Sigmoid colon (tissue), 7 donors: ENCODE measurements around the gene H6PD. TPM values are rescaled to one million over a fixed set of nuclear protein-coding genes. Genes with fewer than 3 reads are reported as not detected.

Source experiments
- DNase-seq: peaks from one replicate; pipeline ENCODE4 v3.0.0-alpha.2; 2019
- H3K27ac ChIP-seq, 4 donors: fragments of 200-600 bp; sonication (generic); one replicate each; pipeline ENCODE4 v1.5.1; 2016 to 2019; ENCODE audit warnings: mild to moderate bottlenecking in 1 of 4
- H3K27me3 ChIP-seq, 3 donors: fragments of 200-600 bp; sonication (generic); one replicate each; pipeline ENCODE4 v1.5.1; 2019; ENCODE audit warnings: mild to moderate bottlenecking in 1 of 3
- H3K36me3 ChIP-seq, 4 donors: fragments of 200-600 bp; sonication (generic); one replicate each; pipeline ENCODE4 v1.5.1; 2016 to 2019
- H3K4me1 ChIP-seq, 4 donors: fragments of 200-600 bp; sonication (generic); one replicate each; pipeline ENCODE4 v1.5.1; 2017 to 2019
- H3K4me3 ChIP-seq, 4 donors: fragments of 200-600 bp; sonication (generic); one replicate each; pipeline ENCODE4 v1.5.1; 2017 to 2019; ENCODE audit warnings: mild to moderate bottlenecking in 2 of 4, moderate library complexity in 1 of 4
- H3K9me3 ChIP-seq, 4 donors: fragments of 200-600 bp in 3 of 4; sonication (generic) in 3 of 4; one replicate each; pipeline versions ENCODE4 v1.5.1 to v1.6.1; 2013 to 2019
- CTCF ChIP-seq, 4 experiments: fragments of 450-650 bp in 3 of 4; fragments of 200-600 bp in 1 of 4; IDR thresholded peaks; one replicate each; pipeline ENCODE4 v1.5.1; 2016 to 2019; ENCODE audit warnings: antibody characterized with exemption in 4 of 4, mild to moderate bottlenecking in 3 of 4, moderate library complexity in 2 of 4
- EP300 ChIP-seq, 4 donors: sonication (generic); formaldehyde crosslinking; IDR thresholded peaks; one replicate each; pipeline ENCODE4 v1.6.1; 2017; ENCODE audit warnings: antibody characterized with exemption in 4 of 4
- POLR2A ChIP-seq, 2 donors: fragments of 450-650 bp; IDR thresholded peaks; one replicate each; pipeline ENCODE4 v1.6.1; 2016; ENCODE audit warnings: antibody characterized with exemption in 2 of 2, mild to moderate bottlenecking in 2 of 2, moderate library complexity in 2 of 2
- POLR2AphosphoS5 ChIP-seq, 4 donors: sonication (generic); formaldehyde crosslinking; IDR thresholded peaks; one replicate each; pipeline ENCODE4 v1.6.1; 2017; ENCODE audit warnings: antibody characterized with exemption in 4 of 4
- WGBS, 2 donors: extraction: QIAGEN DNeasy Blood & Tissue Kit; methylation state at CpG; one replicate each; pipeline ENCODE4 v1.1.7; 2013; 5-methylcytosine and 5-hydroxymethylcytosine counted together
- intact Hi-C: fragments of 100-400 bp; cut with DNase I; formaldehyde crosslinking; loops from one replicate; pipeline ENCODE4 v1.15.1; 2023
- polyA plus RNA-seq, 3 donors: library from polyadenylated mRNA; stranded (reverse); fragments of 200-250 nt; gene quantifications; one replicate each; pipeline ENCODE4 v1.2.3, GENCODE V29; 2013
- total RNA-seq, 4 donors: library from RNA; depleted of rRNA; stranded (reverse); fragments of >200 nt; gene quantifications; one replicate each; pipeline ENCODE4 v1.1.0, GENCODE V29; 2016
- donor health status: healthy with polysubstance abuse.
- donor health status: Bipolar disorder and iron deficiency.
- donor health status: healthy.

Gene H6PD
- total and polyA plus RNA-seq, 7 donors: 2.8 to 34.3 (median 23.2) TPM

- Histone ChIP-seq H3K27ac (no peak overlapping the region), H3K27me3 (peaks cover 12 to 59% (median 51%) of the 10 kb centered on the region in 3 donors), H3K4me1 (peaks cover 0 to 43% (median 33%) of the 10 kb centered on the region in 4 donors), H3K9me3 (no peaks in the 10 kb centered on the region), H3K36me3 (no peaks in the 10 kb centered on the region), H3K4me3 (no peak overlapping the region)
- 55 to 68% methylated on average over 7 of the region's 7 CpGs for WGBS, 2 donors
- intact Hi-C loops: no loop called here
- no peak for TF ChIP-seq CTCF (IDR thresholded peaks at IDR 0.05)
- TF ChIP-seq POLR2A (IDR thresholded peaks at IDR 0.05): no peak
- no peak for TF ChIP-seq POLR2AphosphoS5 (IDR thresholded peaks at IDR 0.05)
- no peak for TF ChIP-seq EP300 (IDR thresholded peaks at IDR 0.05)
- DNase-seq: no peak
Observed at GRCh38 chr1:9200441-9200840, 34.1 kb upstream of the H6PD start.

- H3K4me1 ChIP-seq: peaks cover 0 to 37% (median 30%) of the 10 kb centered on the region in 4 donors
- H3K27me3 ChIP-seq: peaks cover 12 to 70% (median 51%) of the 10 kb centered on the region in 3 donors
- peak overlapping the region; percentile 16 to 42 (median 33) for H3K4me3 ChIP-seq
- TF ChIP-seq CTCF (IDR thresholded peaks at IDR 0.05): no peak
- TF ChIP-seq EP300 (IDR thresholded peaks at IDR 0.05): no peak
- peak in 2 of 4 donors; percentile 25 to 26 for TF ChIP-seq POLR2AphosphoS5 (IDR thresholded peaks at IDR 0.05)
- no peak for TF ChIP-seq POLR2A (IDR thresholded peaks at IDR 0.05)
- DNase-seq: peak; percentile 80
- no peaks in the 10 kb centered on the region for H3K36me3 ChIP-seq
- intact Hi-C loops: no loop called here
- WGBS, 2 donors: 4% methylated on average over 24 of the region's 24 CpGs
- peak overlapping the region in 2 of 4 donors; percentile 44 to 63 for H3K27ac ChIP-seq
- no peaks in the 10 kb centered on the region for H3K9me3 ChIP-seq
Observed at GRCh38 chr1:9201401-9202239, 33.0 kb upstream of the H6PD start.

- DNase-seq: no peak
- TF ChIP-seq EP300 (IDR thresholded peaks at IDR 0.05): no peak
- TF ChIP-seq CTCF (IDR thresholded peaks at IDR 0.05): no peak
- TF ChIP-seq POLR2AphosphoS5 (IDR thresholded peaks at IDR 0.05): no peak
- TF ChIP-seq POLR2A (IDR thresholded peaks at IDR 0.05): no peak
- peak overlapping the region in 1 of 4 donors; percentile 63 for H3K27ac ChIP-seq
- no peaks in the 10 kb centered on the region for H3K36me3 ChIP-seq
- H3K9me3 ChIP-seq: no peaks in the 10 kb centered on the region
- peaks cover 12 to 69% (median 46%) of the 10 kb centered on the region in 3 donors for H3K27me3 ChIP-seq
- peak overlapping the region in 3 of 4 donors; percentile 24 to 42 (median 42) for H3K4me3 ChIP-seq
- intact Hi-C loops: no loop called here
- peaks cover 0 to 34% (median 29%) of the 10 kb centered on the region in 4 donors for H3K4me1 ChIP-seq
- 10 to 15% methylated on average over 15 of the region's 15 CpGs for WGBS, 2 donors
Observed at GRCh38 chr1:9202240-9202870, 32.2 kb upstream of the H6PD start.

GRCh38 chr1:9203511-9203982 is 31.0 kb upstream of the H6PD start:
- 33 to 42% methylated on average over 11 of the region's 11 CpGs for WGBS, 2 donors
- Histone ChIP-seq H3K4me3 (no peak overlapping the region), H3K9me3 (no peaks in the 10 kb centered on the region), H3K36me3 (no peaks in the 10 kb centered on the region), H3K27me3 (peaks cover 9 to 65% (median 34%) of the 10 kb centered on the region in 3 donors), H3K4me1 (peaks cover 0 to 26% (median 25%) of the 10 kb centered on the region in 4 donors), H3K27ac (no peak overlapping the region)
- DNase-seq: no peak
- no peak for TF ChIP-seq POLR2A (IDR thresholded peaks at IDR 0.05)
- TF ChIP-seq CTCF (IDR thresholded peaks at IDR 0.05): no peak
- TF ChIP-seq POLR2AphosphoS5 (IDR thresholded peaks at IDR 0.05): no peak
- TF ChIP-seq EP300 (IDR thresholded peaks at IDR 0.05): no peak
- intact Hi-C loops: no loop called here
